Breast epithelium (tissue), 4 donors: ENCODE data around the gene TMEM54. TPM values are rescaled to one million over a fixed set of nuclear protein-coding genes. Genes with fewer than 3 reads are reported as not detected.

ENCODE experiments used
- DNase-seq, 2 donors: peaks; one replicate each; pipeline ENCODE4 v3.0.0-alpha.2; 2019; ENCODE audit warnings: low spot score in 2 of 2
- H3K27ac ChIP-seq, 2 donors: fragments of 200-600 bp; sonication (generic) in 1 of 2; one replicate each; pipeline ENCODE4 v1.5.1; 2016 to 2019; ENCODE audit warnings: mild to moderate bottlenecking in 1 of 2
- H3K27me3 ChIP-seq, 2 donors: fragments of 200-600 bp; sonication (generic) in 1 of 2; one replicate each; pipeline versions ENCODE4 v1.5.1 to v1.6.0; 2017 to 2019; ENCODE audit warnings: control low read depth in 1 of 2, mild to moderate bottlenecking in 1 of 2
- H3K36me3 ChIP-seq: fragments of 200-600 bp; one replicate; pipeline ENCODE4 v1.5.1; 2019
- H3K4me1 ChIP-seq, 2 donors: fragments of 200-600 bp; sonication (generic); one replicate each; pipeline ENCODE4 v1.5.1; 2016 to 2019; ENCODE audit warnings: control low read depth in 1 of 2
- H3K4me3 ChIP-seq, 3 donors: fragments of 200-600 bp; sonication (generic); 1 replicate in 2 of 3; 2 replicates in 1 of 3; pipeline ENCODE4 v1.5.1; 2016 to 2019; ENCODE audit warnings: mild to moderate bottlenecking in 3 of 3, moderate library complexity in 2 of 3
- H3K9me3 ChIP-seq, 2 donors: fragments of 200-600 bp; sonication (generic) in 1 of 2; one replicate each; pipeline ENCODE4 v1.5.1; 2016 to 2019; ENCODE audit warnings: control low read depth in 1 of 2
- CTCF ChIP-seq, 3 donors: fragments of 450-650 bp; IDR thresholded peaks; one replicate each; pipeline ENCODE4 v1.5.1; 2016 to 2017; ENCODE audit warnings: antibody characterized with exemption in 3 of 3, mild to moderate bottlenecking in 3 of 3, moderate library complexity in 3 of 3
- POLR2A ChIP-seq: fragments of 450-650 bp; IDR thresholded peaks from one replicate; pipeline ENCODE4 v1.6.1; 2016; ENCODE audit warnings: antibody characterized with exemption, mild to moderate bottlenecking, moderate library complexity
- POLR2AphosphoS5 ChIP-seq, 3 donors: sonication (generic); formaldehyde crosslinking; IDR thresholded peaks; one replicate each; pipeline ENCODE4 v1.6.1; 2017; ENCODE audit warnings: antibody characterized with exemption in 3 of 3
- intact Hi-C: fragments of 100-400 bp; cut with DNase I; formaldehyde crosslinking; loops from one replicate; pipeline ENCODE4 v1.15.1; 2023; ENCODE audit warnings: low total_unique reads
- total RNA-seq, 3 donors: library from RNA; depleted of rRNA; stranded (reverse); fragments of >200 nt; gene quantifications; one replicate each; pipeline ENCODE4 v1.1.0, GENCODE V29; 2016

The TMEM54 gene
- total RNA-seq, 3 donors from 2014 or later: 26.9 to 109 (median 94.8) TPM

GRCh38 chr1:32895325-32896215, 5.6 kb downstream of the TMEM54 start:
- intact Hi-C loops: no loop called here
- Histone ChIP-seq H3K36me3 (no peaks in the 10 kb centered on the region), H3K9me3 (no peaks in the 10 kb centered on the region), H3K27me3 (no peaks in the 10 kb centered on the region), H3K4me1 (peaks cover 2 to 5% of the 10 kb centered on the region in 2 donors), H3K27ac (no peak overlapping the region), H3K4me3 (no peak overlapping the region)
- DNase-seq: no peak
- TF ChIP-seq CTCF (IDR thresholded peaks at IDR 0.05) (no peak), POLR2A (no peak), POLR2AphosphoS5 (IDR thresholded peaks at IDR 0.05) (no peak)

GRCh38 chr1:32894681-32895080, 6.5 kb downstream of the TMEM54 start:
- Histone ChIP-seq H3K27ac (no peak overlapping the region), H3K4me3 (no peak overlapping the region), H3K4me1 (peaks cover 0 to 4% of the 10 kb centered on the region in 2 donors), H3K9me3 (no peaks in the 10 kb centered on the region), H3K36me3 (no peaks in the 10 kb centered on the region), H3K27me3 (no peaks in the 10 kb centered on the region)
- TF ChIP-seq POLR2AphosphoS5 (IDR thresholded peaks at IDR 0.05) (no peak), CTCF (IDR thresholded peaks at IDR 0.05) (no peak), POLR2A (no peak)
- intact Hi-C loops: no loop called here
- DNase-seq: no peak

- intact Hi-C loops: no loop called here
- Histone ChIP-seq H3K9me3 (no peaks in the 10 kb centered on the region), H3K4me3 (peak overlapping the region in 2 of 3 donors; percentile 60 to 81), H3K27ac (peak overlapping the region in 1 of 2 donors; percentile 80), H3K36me3 (no peaks in the 10 kb centered on the region), H3K4me1 (peaks cover 0 to 4% of the 10 kb centered on the region in 2 donors), H3K27me3 (peaks cover 0 to 1% of the 10 kb centered on the region in 2 donors)
- DNase-seq: no peak
- TF ChIP-seq POLR2A (no peak), POLR2AphosphoS5 (IDR thresholded peaks at IDR 0.05) (no peak), CTCF (IDR thresholded peaks at IDR 0.05) (no peak)
Measured at GRCh38 chr1:32894019-32894600, 7.1 kb downstream of the TMEM54 start.

- intact Hi-C loops: no loop called here
- Histone ChIP-seq H3K27me3 (peaks cover 0 to 8% of the 10 kb centered on the region in 2 donors), H3K4me3 (peak overlapping the region; percentile 40 to 81 (median 60)), H3K27ac (peak overlapping the region in 1 of 2 donors; percentile 80), H3K9me3 (no peaks in the 10 kb centered on the region), H3K4me1 (peaks cover 0 to 4% of the 10 kb centered on the region in 2 donors), H3K36me3 (no peaks in the 10 kb centered on the region)
- DNase-seq: no peak
- TF ChIP-seq POLR2A (no peak), CTCF (IDR thresholded peaks at IDR 0.05) (no peak), POLR2AphosphoS5 (IDR thresholded peaks at IDR 0.05) (no peak)
Measured at GRCh38 chr1:32893198-32894018, 7.8 kb downstream of the TMEM54 start.
